Tibial artery (tissue), 4 donors: ENCODE results near the gene FRMD8.

Source experiments
- DNase-seq, 2 donors: peaks; one replicate each; pipeline ENCODE4 v3.0.0-alpha.2; 2019
- H3K27ac ChIP-seq, 2 donors: fragments of 200-600 bp; sonication (generic) in 1 of 2; 1 replicate in 1 of 2; 2 replicates in 1 of 2; pipeline ENCODE4 v1.5.1; 2018 to 2019; ENCODE audit warnings: mild to moderate bottlenecking in 1 of 2
- H3K27me3 ChIP-seq, 2 donors: fragments of 200-600 bp; sonication (generic) in 1 of 2; one replicate each; pipeline versions ENCODE4 v1.5.1 to v1.6.0; 2016 to 2019
- H3K36me3 ChIP-seq, 3 donors: fragments of 200-600 bp; sonication (generic) in 2 of 3; one replicate each; pipeline ENCODE4 v1.5.1; 2016 to 2019; ENCODE audit warnings: mild to moderate bottlenecking in 2 of 3
- H3K4me1 ChIP-seq, 4 donors: fragments of 200-600 bp; sonication (generic) in 2 of 4; 1 replicate in 3 of 4; 2 replicates in 1 of 4; pipeline ENCODE4 v1.5.1; 2016 to 2019
- H3K4me3 ChIP-seq, 2 donors: fragments of 200-600 bp; sonication (generic) in 1 of 2; 1 replicate in 1 of 2; 2 replicates in 1 of 2; pipeline ENCODE4 v1.5.1; 2018 to 2019; ENCODE audit warnings: mild to moderate bottlenecking in 2 of 2
- H3K9me3 ChIP-seq, 3 donors: fragments of 200-600 bp; sonication (generic) in 1 of 3; one replicate each; pipeline ENCODE4 v1.5.1; 2016 to 2019
- CTCF ChIP-seq, 2 experiments: fragments of 200-600 bp in 1 of 2; fragments of 450-650 bp in 1 of 2; IDR thresholded peaks; one replicate each; pipeline ENCODE4 v1.5.1; 2017 to 2019; ENCODE audit warnings: antibody characterized with exemption in 2 of 2, mild to moderate bottlenecking in 1 of 2, moderate library complexity in 1 of 2
- intact Hi-C: fragments of 100-400 bp; cut with DNase I; formaldehyde crosslinking; loops from one replicate; pipeline ENCODE4 v1.15.0; 2023; ENCODE audit warnings: low total_unique reads

FRMD8 gene

GRCh38 chr11:65429724-65430405, 43.4 kb downstream of the FRMD8 start:
- H3K4me1 ChIP-seq, result peaks cover 0 to 84% (median 41%) of the 10 kb centered on the region in 4 donors
- TF ChIP-seq CTCF (IDR thresholded peaks at IDR 0.05), result no peak

GRCh38 chr11:65430406-65431217, 44.2 kb downstream of the FRMD8 start:
- Histone ChIP-seq H3K27ac (peak overlapping the region; percentile 50 to 99), H3K4me3 (peak overlapping the region; percentile 67 to 97), H3K27me3 (no peaks in the 10 kb centered on the region), H3K36me3 (peaks cover 51 to 69% (median 53%) of the 10 kb centered on the region in 3 donors), H3K9me3 (no peaks in the 10 kb centered on the region), H3K4me1 (peaks cover 0 to 91% (median 49%) of the 10 kb centered on the region in 4 donors)
- peak in 1 of 2 donors; percentile 19 for DNase-seq
- intact Hi-C loops, result no loop called here
- no peak for TF ChIP-seq CTCF (IDR thresholded peaks at IDR 0.05)

More at GRCh38 chr11:65429724-65430405, 43.4 kb downstream of the FRMD8 start:
- H3K27ac ChIP-seq, result peak overlapping the region; percentile 50 to 99
- peak; percentile 69 to 87 for DNase-seq
- no peaks in the 10 kb centered on the region for H3K27me3 ChIP-seq
- peak overlapping the region; percentile 67 to 97 for H3K4me3 ChIP-seq
- H3K36me3 ChIP-seq, result peaks cover 51 to 69% (median 53%) of the 10 kb centered on the region in 3 donors
- intact Hi-C loops, result no loop called here
- no peaks in the 10 kb centered on the region for H3K9me3 ChIP-seq

- Histone ChIP-seq H3K27ac (peak overlapping the region in 1 of 2 donors; percentile 99), H3K4me1 (peaks cover 0 to 100% (median 57%) of the 10 kb centered on the region in 4 donors), H3K27me3 (no peaks in the 10 kb centered on the region), H3K36me3 (peaks cover 52 to 69% (median 53%) of the 10 kb centered on the region in 3 donors), H3K4me3 (peak overlapping the region; percentile 67 to 97), H3K9me3 (no peaks in the 10 kb centered on the region)
- TF ChIP-seq CTCF (IDR thresholded peaks at IDR 0.05), result no peak
- intact Hi-C loops, result no loop called here
- peak in 1 of 2 donors; percentile 9 for DNase-seq
Observed at GRCh38 chr11:65431451-65432099, 45.1 kb downstream of the FRMD8 start.

- no peaks in the 10 kb centered on the region for H3K27me3 ChIP-seq
- peaks cover 0 to 99% (median 53%) of the 10 kb centered on the region in 4 donors for H3K4me1 ChIP-seq
- H3K9me3 ChIP-seq, result no peaks in the 10 kb centered on the region
- intact Hi-C loops, result no loop called here
- TF ChIP-seq CTCF (IDR thresholded peaks at IDR 0.05), result no peak
- H3K4me3 ChIP-seq, result peak overlapping the region; percentile 1 to 67
- DNase-seq, result no peak
- H3K36me3 ChIP-seq, result peaks cover 49 to 69% (median 51%) of the 10 kb centered on the region in 3 donors
- no peak overlapping the region for H3K27ac ChIP-seq
Observed at GRCh38 chr11:65432100-65432650, 45.7 kb downstream of the FRMD8 start.
